Activated CD8-positive, alpha-beta memory T cell treated with anti-CD3 and anti-CD28 coated beads for 4 hours (primary cell): Measurements from ENCODE around the gene TXNRD3.
"Not testable (repeated sequence)": the region's sequence is repeated elsewhere in the genome, so short reads cannot be mapped to it uniquely, and the experiment has no call there.

Source experiments
- DNase-seq, 2 donors: peaks; one replicate each; pipeline ENCODE4 v3.0.0-alpha.2; 2020; ENCODE audit warnings: low read depth in 2 of 2

The TXNRD3 gene

DNA sequence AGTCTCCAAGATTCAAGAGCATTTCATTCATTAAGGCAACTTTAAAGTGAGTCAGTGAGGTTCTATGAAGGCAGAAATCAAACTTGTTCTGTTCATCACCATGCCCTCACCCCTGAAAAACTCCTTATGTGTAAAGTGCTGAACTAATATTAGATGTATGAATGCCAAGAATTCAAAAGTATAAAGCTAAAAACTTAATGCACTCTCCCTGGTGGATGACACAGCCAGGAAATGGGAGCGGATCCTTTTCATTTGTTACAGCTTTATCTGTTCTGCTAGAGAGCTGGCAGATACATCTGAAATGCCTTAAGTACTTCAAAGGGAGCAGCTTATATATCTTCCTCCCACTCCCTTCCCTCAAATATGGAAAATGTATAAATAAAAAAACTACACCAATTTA, 8.2 kb downstream of the TXNRD3 start:
- DNase-seq: no peak

DNA sequence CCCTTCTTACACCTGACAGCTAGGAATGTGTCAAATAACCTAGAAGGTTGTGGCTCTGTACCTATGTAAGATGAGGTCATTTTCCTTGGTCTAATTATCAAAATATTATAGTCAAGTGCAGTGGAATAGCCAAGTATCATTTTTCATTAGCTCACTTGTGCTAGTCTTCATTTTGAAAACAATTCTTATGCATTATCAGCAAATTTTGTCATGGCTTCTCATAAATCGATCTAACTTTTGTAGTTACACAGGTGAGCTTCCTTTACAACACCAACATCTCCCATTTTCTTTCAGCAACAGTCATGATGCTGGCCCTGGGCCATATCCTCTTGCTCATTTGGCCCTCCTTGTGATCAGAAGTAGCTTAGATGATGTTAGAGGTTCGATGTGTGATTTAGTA, 10.3 kb downstream of the TXNRD3 start:
- DNase-seq: no peak

DNA sequence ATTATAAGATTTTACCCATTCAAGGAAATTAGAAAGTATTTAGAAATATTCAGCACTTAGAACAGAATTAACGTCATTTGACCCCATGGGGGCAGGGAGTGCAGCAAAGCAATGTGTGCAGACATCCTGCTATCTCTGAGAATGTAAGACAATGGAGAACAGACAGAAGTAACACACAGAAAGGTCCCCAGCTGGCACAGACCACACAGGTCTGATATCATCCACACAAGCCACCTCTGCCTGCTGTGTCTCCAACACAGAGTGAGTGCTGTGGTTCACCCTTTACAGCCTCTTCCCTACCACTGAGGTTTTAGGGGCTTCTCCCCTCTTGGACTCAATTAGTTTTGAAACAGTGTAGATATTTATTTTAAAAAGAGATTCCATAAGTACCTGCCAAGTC, 16.1 kb downstream of the TXNRD3 start:
- DNase-seq: no peak

DNA sequence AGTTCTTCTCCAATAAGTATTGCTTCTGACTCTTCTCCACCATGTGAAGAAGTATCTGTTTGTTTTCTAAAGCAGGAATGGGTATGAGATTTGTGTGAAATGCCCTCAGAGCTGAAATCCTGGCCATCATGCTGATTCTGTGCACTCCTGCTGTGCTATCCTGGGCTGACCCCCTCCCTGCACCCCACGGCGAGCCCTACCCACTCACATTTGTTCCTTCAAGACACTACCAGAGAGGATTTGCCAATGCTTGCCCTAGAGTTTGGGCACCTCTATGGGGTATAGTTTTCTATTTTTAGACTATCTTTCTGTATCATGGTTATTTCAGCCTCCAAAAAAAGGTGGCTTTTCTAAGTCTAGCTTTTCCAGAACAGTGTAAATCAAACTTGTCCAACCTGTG, 18.5 kb downstream of the TXNRD3 start:
- no peak for DNase-seq

DNA sequence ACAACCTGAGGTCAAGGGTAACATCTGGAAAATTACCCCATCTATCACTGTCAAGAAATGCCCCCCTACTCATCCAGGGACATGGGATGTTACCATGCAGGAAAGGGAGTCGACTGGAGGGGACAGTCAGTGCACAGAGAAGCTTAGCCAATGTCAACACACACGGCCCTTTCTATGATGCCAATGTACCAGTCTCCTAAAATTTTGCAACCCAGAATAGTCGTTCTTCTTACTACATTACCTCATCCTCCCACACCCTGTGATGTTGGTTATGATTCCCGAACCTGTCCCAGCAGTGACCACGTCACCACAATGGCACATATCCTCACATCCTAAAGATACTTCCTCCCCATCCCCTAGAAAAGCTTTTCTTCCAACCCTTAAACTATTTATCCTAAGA, 20.1 kb downstream of the TXNRD3 start:
- no peak for DNase-seq

DNA sequence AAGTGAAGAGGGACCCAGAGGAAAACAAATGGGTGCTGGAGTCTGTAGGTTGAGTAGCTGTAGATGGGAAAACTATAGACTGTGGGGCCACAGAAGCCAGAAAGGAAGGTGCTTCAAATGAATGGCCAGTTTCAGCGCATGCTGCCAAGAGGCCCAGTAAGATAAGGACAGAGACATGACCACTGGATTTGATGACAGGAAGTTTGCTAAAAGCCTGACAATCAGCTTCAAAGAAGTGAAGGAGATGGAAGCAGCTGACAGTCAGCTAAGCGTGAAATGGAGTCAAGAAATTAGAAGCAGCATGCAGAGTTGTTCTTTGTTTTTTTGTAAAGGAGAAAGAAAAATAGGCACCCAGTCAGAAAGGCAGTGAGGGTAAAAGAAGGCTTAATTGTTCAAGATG, 24.9 kb downstream of the TXNRD3 start:
- no peak for DNase-seq

DNA sequence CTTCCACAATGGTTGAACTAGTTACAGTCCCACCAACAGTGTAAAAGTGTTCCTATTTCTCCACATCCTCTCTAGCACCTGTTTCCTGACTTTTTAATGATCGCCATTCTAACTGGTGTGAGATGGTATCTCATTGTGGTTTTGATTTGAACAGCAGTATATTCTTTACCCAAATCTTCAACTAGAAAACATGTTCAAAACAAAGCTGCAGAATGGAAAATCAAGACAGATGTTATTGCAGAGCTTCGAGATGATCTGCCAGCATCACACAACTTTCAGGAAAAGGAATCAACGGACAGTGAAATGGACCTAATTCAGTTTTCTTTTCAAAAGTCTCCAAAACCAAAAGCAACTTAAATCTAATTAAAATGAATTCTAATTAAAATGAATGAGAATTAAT, 29.2 kb downstream of the TXNRD3 start:
- not testable (repeated sequence) for DNase-seq

DNA sequence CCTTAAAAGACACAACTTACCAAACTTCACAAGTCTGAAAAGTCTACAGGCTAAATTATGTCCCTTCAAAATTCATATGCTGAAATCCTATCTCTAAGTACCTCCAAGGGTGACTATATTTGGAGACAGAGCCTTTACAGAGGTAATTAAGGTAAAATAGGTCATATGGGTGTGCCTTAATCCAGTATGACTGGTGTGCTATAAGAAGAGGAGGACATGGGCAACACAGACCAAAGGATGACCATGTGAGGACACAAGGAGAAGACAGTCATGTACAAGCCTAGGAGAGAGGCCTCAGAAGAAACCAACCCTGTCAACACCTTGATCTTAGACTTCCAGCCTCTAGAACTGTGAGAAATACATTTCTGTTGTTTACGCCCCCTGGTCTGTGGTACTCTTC, 32.2 kb downstream of the TXNRD3 start:
- no peak for DNase-seq

DNA sequence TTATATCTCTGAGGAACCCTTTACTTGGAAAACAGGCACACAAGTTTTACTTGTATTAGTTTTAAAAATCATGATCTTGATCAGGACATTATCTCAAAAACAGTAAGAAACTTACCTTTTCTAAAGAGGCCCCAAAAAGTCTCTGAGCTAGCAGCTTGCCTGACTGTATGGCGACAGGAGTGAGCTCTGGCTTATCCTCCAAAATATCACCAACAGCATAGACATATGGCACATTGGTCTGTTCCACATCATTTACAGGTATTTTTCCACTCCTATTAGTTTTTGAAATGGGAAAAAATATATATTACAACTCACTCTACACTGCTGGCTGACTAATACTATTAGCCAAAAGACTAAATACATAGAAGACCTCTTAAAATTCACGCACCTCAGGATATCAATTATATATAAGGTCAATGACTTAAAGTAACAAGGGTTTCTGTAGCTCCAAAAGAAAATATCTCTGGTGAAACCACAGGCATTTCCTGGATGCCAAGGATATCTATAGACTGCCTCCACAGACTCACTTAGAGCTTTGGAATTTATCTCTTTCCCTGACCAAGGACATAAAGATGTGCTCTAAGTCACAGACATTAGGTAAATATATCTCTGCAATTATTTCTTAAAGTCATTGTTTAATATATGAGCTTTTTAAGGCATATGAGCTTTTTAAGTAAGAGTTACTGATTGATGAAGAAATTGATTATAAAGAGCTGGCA, 33.1 kb downstream of the TXNRD3 start:
- DNase-seq: no peak

DNA sequence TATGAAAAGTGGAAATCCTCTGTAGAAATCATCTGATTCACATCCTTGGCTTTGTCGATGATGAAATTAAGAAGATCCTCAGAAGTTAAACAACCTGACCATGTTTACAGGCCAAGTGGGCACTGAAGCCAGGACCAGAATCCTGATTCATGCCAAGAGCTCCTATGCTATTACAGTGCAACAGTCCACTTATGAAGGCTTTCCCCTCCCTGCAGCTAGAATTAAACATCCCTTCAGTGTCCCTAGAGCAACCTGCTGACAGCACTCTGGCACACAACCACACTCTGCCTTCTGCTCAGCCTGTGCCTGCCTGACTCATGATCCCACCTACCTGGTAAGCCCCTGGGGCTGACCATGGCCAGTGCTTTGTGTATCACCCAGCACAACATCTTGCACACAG, 33.8 kb downstream of the TXNRD3 start:
- no peak for DNase-seq

DNA sequence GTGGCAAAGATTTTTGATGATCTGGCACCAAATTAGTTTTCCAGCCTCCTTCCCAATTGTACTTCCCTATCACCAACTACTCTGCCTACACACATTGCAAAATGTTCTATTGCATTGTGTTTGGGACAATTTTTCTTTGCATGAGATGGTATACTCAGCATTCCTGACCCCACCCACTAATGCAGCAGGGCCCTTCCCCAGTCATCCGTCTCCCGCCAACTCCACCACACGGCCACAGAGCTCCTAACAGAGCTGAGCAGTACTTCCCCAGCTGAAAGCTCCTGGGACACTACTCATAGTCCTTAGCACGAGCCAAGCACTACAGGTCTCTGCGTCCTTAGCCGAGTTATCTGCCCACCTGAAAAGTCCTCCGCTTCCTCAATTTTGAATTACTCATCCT, 34.2 kb downstream of the TXNRD3 start:
- no peak for DNase-seq

DNA sequence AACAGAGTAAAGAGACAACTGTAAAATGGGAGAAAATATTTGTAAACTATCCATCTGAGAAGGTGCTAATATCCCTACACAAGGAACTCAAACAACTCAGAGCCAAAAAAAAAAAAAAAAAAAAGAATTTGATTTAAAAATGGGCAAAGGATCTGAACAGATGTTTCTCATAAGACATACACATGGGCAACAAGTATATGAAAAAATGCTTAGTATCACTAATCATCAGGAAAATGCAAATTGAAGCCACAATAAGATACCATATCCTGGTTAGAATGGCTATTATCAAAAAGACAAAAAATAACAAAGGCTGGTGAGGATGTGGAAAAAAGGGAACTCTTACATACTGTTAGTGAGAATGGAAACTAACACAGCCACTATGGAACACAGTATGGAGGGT, 36.2 kb downstream of the TXNRD3 start:
- DNase-seq: no peak

DNA sequence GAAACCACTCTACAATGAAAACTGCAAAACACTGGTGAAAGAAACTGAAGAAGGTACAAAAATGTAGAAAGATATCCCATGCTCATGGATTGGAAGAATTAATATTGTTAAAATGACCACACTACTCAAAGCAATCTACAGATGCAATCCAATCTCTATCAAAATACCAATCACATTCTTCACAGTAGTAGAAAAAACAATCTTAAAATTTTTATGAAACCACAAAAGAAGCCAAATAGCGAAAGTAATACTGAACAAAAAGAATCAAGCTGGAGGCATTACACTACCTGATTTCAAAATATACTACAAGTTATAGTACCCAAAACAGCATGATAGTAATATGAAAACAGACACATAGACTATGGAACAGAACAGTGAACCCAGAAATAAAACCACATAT, 36.9 kb downstream of the TXNRD3 start:
- DNase-seq: no peak

DNA sequence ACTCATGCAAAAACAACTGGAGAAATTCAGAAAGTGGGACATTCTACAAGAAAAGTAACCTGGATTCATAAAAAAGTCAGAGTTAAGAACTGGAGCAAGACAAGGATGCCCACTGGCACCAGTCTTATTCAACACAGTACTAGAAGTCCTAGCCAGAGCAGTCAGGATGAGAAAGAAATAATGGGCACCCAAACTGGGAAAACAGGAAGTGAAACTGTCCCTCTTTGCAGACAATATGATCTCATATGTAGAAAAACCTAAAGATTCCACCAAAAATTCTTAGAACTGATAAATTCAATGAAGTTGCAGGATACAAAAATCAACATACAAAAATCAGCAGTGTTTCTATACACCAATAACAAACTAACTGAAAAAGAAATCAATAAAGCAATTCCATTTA, 37.4 kb downstream of the TXNRD3 start:
- DNase-seq: no peak

DNA sequence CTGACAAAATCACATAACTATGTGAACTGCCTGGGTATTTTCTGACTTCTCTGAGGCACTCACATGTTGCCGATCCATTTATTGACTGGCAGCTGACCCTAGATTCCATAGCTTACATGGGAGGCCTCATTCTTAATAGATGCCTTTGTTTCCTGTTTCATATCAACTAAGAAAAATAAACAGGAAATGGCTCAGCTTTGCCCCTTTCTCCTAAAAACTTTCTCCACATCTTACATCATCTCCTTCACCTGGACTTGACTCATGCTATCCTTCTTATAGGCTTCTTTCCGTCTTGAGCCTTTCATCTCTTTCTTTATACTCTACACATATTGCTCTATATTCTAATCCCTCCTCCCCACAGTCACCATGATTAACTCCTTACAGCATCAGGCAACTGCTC, 38.0 kb downstream of the TXNRD3 start:
- DNase-seq: no peak

DNA sequence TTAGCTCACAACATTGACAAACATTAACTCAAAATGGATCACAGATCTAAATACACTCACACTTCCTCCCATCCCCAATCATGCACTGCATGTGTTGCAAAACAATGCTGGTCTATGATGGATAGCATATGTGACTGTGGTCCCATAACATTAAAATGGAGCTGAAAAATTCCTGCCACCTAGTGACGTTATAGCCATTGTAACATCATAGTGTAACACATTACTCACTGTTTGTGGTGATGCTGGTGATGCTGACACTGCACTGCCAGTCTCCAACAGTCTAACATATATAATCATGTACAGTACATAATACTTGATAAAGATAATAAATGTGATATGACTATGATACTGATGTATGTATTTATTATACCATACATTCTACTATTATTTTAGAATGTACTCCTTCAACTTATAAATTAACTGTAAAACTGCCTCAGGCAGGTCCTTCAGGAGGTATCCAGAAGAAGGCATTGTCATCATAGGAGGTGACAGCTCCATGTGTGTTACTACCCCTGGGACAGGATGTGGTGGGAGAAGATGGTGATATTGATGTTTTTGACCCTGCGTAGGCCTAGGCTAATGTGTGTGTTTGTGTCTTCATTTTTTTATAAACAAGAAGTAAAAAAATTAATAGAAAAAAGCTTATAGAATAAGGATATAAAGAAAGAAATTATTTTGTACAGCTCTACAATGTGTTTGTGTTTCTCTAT, 41.3 kb downstream of the TXNRD3 start:
- no peak for DNase-seq

DNA sequence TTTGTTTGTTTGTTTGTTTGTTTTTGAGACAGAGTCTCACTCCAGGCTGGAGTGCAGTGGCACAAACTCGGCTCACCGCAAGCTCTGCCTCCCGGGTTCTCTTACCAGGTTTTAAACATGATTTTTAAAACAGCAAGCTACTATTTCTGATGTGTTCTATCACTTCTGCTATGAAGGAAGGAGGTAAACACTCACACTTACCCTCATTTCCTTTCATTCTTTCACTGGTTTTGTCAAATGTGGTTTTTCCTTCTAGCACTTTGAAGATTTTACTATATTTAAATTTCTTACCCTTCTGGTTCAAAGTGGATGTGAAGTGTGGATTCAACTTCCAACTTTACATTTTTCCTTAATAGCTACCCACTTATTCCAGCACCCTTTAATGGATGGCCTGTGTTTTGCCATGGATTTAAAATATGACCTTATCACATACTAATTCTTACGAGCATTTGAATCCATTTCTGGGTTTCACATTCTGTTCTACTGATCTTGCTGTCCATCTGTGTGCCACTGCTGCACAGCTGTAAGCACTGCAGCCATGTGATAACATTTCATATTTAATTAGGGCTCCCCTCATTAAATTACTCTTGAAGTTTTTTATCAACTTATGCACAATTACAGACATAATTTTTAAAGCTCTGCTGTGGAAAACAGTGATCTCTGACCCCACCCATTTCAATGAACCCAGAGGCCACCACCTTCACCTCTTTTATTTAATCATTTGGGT, 42.3 kb downstream of the TXNRD3 start:
- DNase-seq: no peak

DNA sequence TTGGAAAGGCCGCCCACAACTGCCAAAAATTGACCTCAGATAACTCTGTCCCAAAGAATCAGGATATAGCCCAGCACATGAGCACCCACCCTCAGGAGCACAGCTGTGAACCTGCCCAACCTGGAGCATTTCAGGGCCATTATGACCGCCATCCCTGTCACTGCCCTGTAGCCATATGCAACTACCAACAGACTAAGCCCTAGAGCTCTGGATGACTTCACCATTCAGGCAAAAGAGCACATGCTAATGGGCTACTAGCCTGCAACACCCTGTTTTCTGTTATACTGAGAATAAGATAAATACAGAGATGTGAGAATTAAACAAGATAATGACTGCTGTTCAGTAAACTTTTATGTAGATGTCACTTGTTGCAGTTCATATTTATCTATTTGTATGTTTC, 45.0 kb downstream of the TXNRD3 start:
- DNase-seq: no peak

DNA sequence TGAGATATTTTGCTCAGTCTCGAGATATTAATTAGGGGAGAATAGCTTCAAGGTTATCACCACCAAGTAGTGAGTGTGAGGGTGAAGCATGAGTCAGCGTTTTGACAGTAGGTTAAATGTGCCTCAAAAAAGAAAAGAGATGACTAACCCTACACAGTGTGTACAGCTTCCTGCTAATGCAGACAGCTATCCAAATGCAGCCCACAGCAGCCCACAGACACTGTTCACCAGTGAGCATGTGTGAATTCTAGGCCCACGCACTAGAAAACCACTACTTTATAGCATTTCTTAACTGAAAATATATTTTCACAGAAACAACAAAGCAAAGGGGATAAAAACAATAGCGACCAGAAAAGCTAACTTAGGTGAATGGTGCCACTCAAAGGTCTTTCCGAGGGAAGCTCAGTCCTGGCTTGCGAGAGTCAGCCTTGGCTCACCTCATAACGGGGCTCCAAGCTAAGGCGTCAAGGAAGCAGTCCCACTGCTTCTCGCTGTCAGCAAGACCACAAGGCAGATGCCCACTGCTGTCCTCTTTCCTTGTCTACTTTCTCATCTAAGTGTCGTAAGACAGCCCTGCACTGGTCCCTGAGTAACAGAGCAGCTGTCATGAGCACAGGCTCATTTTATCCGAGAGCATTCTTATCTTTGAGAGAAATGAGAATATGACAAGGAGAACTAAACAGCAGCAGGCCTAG, 47.6 kb downstream of the TXNRD3 start:
- DNase-seq: peak in 1 of 2 donors; percentile 1

DNA sequence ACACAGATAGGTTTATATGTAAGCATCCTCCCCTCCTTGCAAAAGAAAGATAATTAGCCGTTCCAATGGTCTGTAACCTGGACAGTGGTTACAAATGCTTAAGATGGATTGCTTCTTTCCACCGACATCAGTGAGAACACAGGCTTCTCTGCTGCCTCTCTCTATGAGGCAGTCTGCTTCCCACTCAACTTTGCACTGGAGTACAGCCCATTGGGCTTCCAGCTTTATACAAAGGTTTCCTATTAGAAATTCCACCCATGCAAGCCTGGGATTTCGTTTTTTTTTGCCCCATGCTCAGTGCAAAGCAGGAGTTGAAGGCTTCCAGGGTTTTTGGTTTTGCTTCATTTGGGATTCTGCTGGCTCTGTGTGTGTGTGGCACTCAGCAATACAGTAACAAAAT, 48.9 kb downstream of the TXNRD3 start:
- DNase-seq: no peak

DNA sequence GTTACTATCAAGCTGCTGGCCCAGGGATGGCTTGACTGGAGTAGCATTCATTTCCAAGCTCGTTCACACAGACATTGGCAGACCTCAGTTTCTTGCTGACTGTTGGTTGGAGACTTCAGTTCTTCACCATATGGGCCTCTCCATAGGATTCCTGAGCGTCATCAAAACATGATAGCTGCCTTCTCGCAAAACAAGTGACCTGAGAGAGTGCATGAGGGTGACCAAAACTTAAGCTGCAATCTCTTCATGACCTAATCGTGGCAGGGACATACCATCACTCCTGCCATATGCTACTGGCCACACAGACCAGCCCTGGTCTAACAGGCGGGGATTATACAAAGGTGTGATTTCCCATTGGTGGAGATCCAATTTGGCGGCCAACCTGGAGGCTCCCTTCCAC, 50.2 kb downstream of the TXNRD3 start:
- DNase-seq: no peak

DNA sequence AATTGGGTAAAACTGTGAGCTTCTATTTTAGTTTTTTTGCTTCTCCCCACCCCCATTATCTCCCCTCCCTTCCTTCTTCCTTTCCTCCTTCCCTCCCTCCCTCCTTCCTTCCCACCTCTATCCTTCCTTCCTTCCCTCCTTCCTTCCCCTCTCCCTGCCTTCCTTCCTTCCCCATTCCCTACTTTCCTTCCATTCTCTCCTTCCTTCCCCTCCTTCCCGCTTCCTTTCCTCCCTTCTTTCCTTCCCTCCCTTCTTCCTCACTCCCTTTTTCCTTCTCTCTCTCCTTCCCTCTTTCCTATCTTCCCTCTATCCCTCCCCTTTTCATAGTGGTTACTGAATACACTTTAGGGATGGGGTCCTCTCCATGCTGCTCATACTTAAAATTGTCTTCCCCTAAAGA, 55.8 kb downstream of the TXNRD3 start:
- DNase-seq: no peak
